ELF-1 (cell line): ENCODE results near the gene SAPCD2.

Source experiments
- DNase-seq: peaks from one replicate; pipeline ENCODE4 v3.0.0-alpha.2; 2016; ENCODE audit warnings: low read depth, low spot score

Gene SAPCD2

DNA sequence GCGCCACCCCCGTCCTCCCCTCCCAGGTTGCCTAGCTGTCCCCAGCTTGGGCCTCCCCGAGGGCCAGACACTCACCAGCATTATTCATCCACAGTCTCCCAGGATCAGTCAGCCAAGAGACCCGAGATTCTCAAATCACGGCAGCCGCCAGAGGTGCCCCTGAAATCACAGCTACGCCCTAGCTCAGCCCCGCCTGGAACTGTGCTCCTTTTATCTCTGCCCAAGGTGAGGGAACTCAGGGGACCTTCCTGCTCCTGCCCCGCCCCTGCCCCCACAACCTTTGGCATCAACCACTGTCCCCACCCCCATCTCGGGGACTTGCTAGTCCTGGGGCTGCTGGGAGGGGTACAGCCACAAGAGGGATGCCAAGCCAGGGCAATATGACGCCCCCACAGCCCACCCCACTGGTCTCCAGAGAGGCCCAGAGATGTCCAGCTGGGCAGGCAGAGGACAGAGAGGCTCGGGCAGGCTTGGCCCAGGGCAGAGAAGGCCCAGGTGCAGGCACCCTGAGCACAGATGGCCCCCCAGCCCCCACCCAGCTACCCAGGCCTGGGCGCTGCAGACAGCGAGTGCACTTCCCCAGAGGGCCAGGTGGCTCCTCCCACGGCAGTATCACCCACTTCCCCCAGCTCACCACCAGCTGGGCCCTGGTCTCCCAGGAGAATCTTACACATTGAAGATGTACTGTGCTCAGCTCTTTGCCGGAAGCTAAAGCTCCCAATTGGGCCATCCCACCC, 38.3 kb downstream of the SAPCD2 start, which contains the start of gene FUT7:
Gene FUT7, minus strand, starts transcription at position 185 of the 737 bp plus-strand sequence. Its CDS starts 97 bp downstream, at position 88.
- no peak for DNase-seq

DNA sequence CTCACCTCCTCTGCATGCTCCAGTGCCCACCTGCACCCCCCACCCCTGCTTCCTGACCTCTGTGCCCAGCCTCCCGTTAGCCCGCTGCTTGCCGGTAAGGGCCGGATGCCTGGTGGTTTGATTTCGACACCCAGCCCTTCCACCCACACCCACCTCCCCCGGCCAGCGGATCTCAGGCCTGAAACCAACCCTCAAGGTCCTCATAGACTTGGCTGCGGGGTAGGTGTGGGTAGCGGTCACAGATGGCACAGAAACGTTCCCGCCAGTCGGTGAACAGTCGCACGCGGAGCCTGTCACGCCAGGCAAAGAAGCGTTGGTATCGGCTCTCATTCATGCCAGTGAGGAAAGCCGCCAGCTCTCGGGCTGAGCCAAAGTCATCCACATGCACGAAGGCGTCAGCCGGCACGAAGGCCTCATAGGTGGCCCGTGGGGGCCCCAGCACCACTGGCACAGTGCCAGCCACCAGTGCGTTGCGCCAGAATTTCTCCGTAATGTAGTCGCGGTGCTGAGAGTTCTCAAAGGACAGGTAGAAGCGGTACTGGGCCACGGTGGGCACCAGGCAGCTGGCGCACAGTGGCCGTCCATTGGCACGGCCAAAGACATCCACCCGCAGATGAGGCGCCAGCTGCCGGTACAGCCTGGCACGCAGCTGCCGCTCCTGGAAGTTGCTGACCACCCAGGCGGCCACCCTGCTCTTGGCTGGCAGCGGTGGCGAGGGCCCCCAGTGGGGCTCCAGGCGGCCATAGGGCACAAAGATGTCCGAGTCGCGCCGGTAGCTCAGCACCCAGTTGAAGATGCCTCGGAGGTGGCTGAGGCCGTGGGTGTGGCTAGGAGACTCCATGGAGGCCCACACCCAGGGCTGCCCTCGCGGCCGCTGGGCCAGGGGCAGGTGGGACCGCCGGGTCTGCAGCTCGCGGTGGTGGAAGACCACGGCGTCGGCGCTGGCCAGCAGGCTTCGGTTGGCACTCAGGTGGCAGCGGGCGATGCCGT, 39.5 kb downstream of the SAPCD2 start:
- no peak for DNase-seq

GRCh38 chr9:137030006-137030405, 40.4 kb downstream of the SAPCD2 start:
- no peak for DNase-seq

DNA sequence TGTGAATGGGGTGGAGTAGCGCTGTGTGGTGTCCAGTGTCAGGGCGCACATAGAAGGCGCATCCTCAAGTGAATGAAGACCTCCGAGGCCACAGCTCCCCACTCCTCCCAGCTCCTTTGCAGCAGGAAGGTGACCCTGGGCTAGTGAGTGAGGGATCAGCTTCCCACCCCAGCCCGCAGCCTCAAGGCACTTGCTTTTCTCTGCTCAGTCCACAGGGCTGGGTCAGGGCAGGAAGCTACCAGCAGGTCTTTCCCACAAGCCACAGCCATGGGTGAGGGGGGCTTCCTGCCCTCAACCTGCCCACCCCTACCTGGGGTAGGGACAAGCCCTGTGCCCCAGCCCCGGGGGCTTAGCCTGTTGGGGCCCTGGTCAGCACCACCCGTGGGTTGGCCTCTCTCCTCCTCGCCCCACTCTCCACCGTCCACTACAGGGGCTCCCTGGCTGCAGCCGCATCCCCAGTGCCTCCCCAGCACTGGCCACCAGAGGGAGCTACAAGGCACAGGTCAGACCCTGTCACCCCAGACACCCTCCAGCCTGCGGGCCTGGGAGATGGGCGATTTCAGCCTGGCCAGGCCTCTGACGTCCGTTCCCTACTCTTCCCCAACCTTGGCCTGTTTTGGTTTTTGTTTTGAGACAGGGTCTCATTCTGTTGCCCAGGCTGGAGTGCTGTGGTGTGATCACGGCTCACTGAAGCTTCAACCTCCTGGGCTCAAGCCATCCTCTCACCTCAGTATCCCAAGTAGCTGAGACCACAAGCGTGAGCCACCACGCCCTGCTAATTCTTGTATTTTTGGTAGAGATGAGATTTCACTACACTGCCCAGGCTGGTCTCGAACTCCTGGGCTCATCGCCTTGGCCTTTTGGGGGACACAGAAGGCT, 41.1 kb downstream of the SAPCD2 start:
- DNase-seq = peak; percentile 84

GRCh38 chr9:137028263-137029057, 41.9 kb downstream of the SAPCD2 start:
- DNase-seq = peak; percentile 31

DNA sequence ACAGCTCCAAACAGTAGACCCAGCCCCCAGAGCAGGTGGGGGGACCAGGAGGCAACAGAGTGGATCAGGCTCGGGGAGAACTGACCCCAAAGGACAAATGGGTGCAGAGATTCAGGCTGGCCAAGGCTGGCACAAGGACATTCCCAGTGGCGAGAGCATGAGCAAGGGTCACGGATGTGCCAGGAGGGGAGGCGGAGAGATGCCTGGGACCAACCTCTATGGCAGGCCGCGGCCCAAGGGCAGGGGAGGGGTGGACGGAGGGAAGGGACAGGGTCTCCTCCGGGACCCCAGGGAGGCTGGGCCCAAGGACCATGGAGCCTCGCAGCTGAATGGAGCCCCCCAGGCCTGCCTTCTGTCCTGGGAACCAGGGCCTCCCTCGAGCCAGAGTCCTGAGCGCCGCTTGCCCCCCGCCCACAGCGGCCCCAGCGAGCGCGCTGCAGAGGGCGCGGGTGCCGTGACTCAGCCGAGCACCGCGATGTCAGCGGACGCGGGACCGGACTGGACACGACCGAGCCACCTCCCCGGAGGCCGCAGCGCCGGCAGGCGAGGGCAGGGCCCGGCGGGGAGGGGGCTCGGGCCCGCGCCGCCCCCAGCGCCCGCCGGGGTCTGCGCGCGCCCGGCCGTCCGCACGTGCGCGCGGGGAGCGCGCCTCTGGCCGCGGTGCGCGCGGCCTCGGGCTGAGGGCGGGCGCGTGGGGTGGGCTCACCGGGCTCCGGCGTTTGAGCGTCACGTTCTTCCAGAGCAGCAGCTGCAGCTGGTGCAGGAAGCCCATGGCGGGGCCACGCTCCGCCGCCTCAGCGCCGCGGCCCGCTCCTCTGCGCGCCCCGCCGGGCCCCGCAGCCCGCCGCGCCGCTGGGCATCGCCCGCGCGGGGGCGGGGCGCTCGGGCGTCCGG, 42.7 kb downstream of the SAPCD2 start, which contains the start of gene ABCA2:
Gene ABCA2, minus strand, starts transcription at position 869 of the 894 bp plus-strand sequence. Its CDS starts 97 bp downstream, at position 772.
- DNase-seq = no peak

DNA sequence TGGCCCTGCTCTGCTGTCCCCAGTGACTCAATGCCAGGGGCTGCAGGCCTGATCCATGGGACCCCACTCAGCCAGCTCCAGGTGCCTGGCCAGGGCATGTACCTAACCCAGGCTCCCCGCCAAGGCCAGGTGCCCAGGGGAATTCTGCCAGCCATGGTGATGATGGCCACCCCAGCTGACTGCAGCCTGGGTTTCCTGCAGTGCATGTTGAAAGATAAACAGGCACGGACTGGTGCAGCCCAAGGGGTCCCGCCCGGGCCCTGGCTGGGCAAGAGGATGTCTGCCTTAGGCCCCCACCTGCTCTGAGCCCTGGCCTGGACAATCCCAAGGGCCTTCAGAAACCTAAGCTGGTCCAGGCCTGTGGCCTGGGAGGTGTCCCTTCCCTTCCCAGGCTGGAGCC, 43.5 kb downstream of the SAPCD2 start:
- DNase-seq = no peak

- DNase-seq = no peak
Observed at GRCh38 chr9:137026384-137026783, 44.0 kb downstream of the SAPCD2 start.

DNA sequence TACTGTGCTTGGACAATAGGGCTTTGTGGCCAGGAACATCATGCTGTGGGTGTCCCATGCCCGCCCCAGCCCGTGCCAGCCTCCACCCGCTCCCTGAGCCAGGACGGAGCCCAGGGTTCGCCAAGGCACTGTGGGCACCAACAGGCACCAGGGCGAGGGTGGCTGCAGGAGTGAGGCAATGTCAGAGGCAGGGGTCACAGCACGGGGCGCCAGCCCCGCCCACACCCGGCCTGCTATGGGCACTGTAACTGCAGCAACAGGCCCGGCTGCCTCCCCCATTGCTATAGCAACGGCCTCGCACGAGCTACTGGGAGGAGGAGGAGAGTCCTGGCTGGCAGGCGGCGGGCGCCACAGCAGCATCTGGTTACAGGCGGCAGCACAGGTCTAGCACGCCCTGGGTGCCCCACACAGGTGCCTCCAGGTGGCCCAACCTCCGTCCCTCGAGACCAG, 44.8 kb downstream of the SAPCD2 start:
- peak; percentile 44 for DNase-seq

DNA sequence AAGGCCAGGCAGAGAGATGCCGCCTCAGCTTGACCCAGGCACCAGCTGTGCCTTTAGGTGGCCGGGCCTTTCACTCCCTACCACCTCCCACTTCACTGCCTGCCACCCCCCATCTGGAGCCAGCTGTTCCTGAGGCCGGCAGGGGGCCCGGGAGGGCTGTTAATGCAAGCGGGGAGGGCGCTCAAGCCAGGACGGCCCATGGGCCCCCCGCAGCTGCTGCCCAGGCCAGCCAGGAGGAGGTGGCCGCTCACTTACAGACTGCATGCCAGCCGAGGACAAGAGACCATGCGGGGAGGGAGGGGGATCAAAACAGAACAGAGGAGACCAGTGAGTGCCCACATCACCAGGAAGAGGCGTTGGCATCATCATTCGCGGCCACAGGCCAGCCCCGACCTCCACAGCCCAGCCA, 46.8 kb downstream of the SAPCD2 start:
- no peak for DNase-seq

- no peak for DNase-seq
Observed at GRCh38 chr9:137023157-137023556, 47.2 kb downstream of the SAPCD2 start.

DNA sequence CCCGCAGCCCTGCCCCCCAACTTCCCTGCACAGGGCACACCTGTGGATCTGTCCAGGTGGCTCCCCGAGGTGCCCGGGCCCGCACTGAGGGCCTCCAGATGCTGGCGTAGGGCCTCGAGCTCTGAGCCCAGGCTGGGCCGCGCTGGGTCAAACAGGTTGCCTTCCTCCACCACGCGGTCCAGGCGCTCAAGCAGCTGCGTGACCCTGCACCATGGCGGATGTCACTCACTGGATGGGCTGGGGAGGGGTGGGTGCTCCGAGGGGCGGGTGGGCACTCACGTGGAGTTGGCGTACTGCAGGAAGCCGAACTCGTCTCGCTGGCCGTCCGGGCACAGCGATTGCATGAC, 47.7 kb downstream of the SAPCD2 start:
- no peak for DNase-seq

DNA sequence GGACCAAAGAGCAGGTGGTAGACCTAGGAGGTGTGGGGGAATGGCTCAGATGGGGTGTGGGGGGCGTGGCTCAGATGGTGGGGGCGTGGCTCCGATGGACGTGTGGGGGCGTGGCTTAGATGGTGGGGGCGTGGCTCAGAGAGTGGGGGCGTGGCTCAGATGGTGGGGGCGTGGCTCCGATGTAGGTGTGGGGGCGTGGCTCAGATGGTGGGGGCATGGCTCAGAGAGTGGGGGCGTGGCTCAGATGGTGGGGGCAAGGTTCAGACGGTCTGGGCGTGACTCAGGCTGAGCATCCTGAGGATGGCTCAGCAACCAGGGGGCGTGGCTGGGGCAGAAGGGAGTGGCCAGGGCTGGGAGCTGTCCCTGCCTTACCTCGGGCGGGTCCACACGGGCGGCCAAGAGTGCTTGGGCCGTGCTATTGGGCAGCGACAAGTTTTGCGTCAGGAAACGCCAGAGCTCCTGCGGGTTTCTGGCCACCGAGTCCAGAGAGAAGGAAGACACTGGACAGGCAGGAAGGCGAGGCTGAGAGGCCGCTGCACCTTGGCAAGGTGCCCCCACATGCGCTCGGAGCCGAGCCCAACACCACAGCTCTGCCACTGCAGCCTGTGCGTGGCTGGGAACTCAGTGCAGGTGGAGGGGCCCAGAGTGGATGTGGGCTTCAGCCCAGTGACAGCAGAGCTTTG, 48.2 kb downstream of the SAPCD2 start:
- DNase-seq = peak; percentile 89

DNA sequence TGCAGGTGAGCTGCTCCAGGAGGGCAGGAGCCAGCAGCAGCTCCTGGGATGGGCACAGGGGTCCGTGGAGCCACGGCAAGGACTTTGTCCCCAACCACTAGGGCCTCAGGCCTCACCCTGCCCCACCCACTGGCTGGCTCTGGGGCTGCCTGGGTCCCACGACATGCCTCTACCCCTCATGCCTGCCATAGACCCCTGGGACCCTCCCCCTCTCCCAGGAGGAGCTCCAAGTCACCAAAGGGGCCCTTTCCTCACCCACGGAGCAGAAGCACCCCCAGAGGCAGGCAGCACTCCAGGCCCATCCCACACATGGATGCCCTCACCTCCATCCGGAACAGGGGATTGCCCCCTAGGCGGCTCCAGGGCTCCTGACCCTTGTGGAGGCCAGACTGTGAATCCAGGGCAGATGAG, 48.8 kb downstream of the SAPCD2 start:
- DNase-seq = no peak

GRCh38 chr9:137020771-137021567, 49.4 kb downstream of the SAPCD2 start:
- no peak for DNase-seq

- no peak for DNase-seq
Observed at GRCh38 chr9:137019891-137020683, 50.3 kb downstream of the SAPCD2 start.
